OCI-LY3 (cell line): Measurements from ENCODE around the gene JOSD1.

Source experiments
- H2AFZ ChIP-seq: fragments of 200-600, 300-600 bp; shearing (Covaris generic); 2 replicates; pipeline ENCODE4 v1.6.0; 2014; ENCODE audit warnings: antibody characterized with exemption, low read depth, low read length
- H3K27ac ChIP-seq: fragments of 200-600, 300-600 bp; sonication (generic); 2 replicates; pipeline ENCODE4 v1.5.1; 2014; ENCODE audit warnings: mild to moderate bottlenecking, low read length, moderate library complexity, mixed read lengths
- H3K27me3 ChIP-seq: fragments of 200-600, 300-600 bp; sonication (generic); 2 replicates; pipeline ENCODE4 v1.6.1; 2014; ENCODE audit warnings: low read depth, low read length, mixed read lengths
- H3K36me3 ChIP-seq: fragments of 200-600, 300-600 bp; sonication (generic); replicated peaks from 2 replicates; pipeline ENCODE3; 2014; ENCODE audit warnings: low read depth, low read length, mixed read lengths
- H3K4me1 ChIP-seq: fragments of 300-600, 200-600 bp; sonication (generic); 2 replicates; pipeline ENCODE4 v1.6.1; 2014; ENCODE audit warnings: low read length, mixed read lengths
- H3K4me2 ChIP-seq: fragments of 200-600, 300-600 bp; sonication (generic); 2 replicates; pipeline ENCODE4 v1.6.1; 2014; ENCODE audit warnings: low read length, mixed read lengths
- H3K4me3 ChIP-seq: fragments of 300-600, 200-600 bp; sonication (generic); 2 replicates; pipeline ENCODE4 v1.5.1; 2014; ENCODE audit warnings: antibody characterized with exemption, mild to moderate bottlenecking, low read length, moderate library complexity
- H3K79me2 ChIP-seq: fragments of 300-600, 200-600 bp; shearing (Covaris generic); 2 replicates; pipeline ENCODE4 v1.6.1; 2014; ENCODE audit warnings: mild to moderate bottlenecking, low read length, mixed read lengths
- H3K9ac ChIP-seq: fragments of 300-600, 200-600 bp; shearing (Covaris generic); 2 replicates; pipeline ENCODE4 v1.6.0; 2014; ENCODE audit warnings: mild to moderate bottlenecking, low read length, moderate library complexity
- H3K9me3 ChIP-seq: fragments of 200-600, 300-600 bp; shearing (Covaris generic); 2 replicates; pipeline ENCODE4 v1.6.1; 2014; ENCODE audit warnings: low read length, mixed read lengths; ENCODE audit not compliant: insufficient read depth
- H4K20me1 ChIP-seq: fragments of 200-600, 300-600 bp; sonication (generic); 2 replicates; pipeline ENCODE4 v1.6.1; 2016; ENCODE audit warnings: low read length, mixed read lengths; ENCODE audit not compliant: insufficient read depth
- EZH2phosphoT487 ChIP-seq: fragments of 200-600 bp; shearing (Covaris generic); IDR thresholded peaks from 2 replicates; pipeline ENCODE4 v1.6.1; 2018; ENCODE audit warnings: antibody characterized with exemption, mixed run types, low read depth
- TF ChIP-seq, protein P1 (sequence below): fragments of 200-600, 300-600 bp; sonication (generic); IDR thresholded peaks from 2 replicates; pipeline ENCODE4 v1.5.1; 2014; ENCODE audit warnings: antibody characterized with exemption, low read length, low read depth

JOSD1 gene

DNA sequence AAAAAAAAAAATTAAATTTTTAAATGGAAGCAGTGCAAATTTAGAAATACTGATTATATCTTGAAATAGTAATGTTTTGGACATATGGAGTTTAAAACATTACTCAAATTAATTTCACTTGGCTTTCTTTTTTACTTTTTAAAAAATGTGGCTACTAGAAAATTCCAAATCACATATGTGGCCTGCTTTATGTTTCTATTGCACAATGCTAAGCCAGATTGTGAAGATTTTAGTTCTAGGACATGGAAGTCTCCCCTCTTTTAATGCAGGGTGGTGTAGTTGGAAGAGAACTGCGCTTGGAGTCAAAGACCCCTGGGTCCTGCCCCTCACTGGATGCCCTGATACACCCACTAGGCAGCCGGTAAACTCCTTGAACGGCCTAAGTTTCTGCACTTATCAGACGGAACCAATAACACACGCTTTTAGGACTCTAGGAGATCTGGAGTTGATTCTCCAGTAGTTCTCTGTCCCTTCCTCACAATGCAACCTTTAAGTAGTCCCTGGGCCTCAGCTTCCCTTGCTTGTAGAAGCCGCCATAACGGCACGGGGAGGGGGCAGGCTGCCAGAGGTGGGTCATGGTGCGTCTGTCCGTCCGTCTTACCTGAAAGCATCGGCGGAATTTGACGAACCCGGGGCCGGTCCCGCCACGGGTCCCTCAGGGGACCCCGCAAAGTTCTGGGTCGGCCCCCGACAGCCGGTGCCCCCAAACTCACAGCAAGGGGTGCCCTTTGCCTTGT is 45.1 kb downstream of the JOSD1 start:
- Histone ChIP-seq H3K79me2 (peaks cover 7% of the 10 kb centered on the region), H3K27ac (no peak overlapping the region)

DNA sequence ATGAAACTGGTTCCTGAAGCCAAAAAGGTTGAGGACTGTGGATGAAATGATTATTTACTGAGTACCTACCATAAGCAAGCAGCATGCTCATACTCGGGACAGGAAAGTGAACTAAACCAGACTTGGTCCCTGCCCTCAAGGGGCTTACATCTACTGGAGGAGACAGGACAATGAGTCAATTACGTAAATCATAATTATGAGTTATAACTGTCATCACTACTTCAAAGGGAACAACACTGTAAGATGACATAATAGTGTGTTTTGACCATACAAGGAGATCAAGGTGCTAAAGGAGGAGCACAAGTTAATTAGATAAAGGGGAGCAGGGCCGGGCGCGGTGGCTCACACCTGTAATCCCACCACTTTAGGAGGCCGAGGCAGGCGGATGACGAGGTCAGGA is 47.0 kb downstream of the JOSD1 start:
- Histone ChIP-seq H3K36me3 (no peaks in the 10 kb centered on the region), H4K20me1 (no peaks in the 10 kb centered on the region), H3K9me3 (no peaks in the 10 kb centered on the region), H2AFZ (no peak overlapping the region), H3K27ac (no peak overlapping the region), H3K4me3 (no peak overlapping the region), H3K79me2 (peaks cover 7% of the 10 kb centered on the region), H3K4me2 (no peak overlapping the region), H3K27me3 (no peaks in the 10 kb centered on the region), H3K4me1 (peaks cover 8% of the 10 kb centered on the region), H3K9ac (no peak overlapping the region)
- TF ChIP-seq EZH2phosphoT487: no peak
- TF ChIP-seq, protein P1, sequence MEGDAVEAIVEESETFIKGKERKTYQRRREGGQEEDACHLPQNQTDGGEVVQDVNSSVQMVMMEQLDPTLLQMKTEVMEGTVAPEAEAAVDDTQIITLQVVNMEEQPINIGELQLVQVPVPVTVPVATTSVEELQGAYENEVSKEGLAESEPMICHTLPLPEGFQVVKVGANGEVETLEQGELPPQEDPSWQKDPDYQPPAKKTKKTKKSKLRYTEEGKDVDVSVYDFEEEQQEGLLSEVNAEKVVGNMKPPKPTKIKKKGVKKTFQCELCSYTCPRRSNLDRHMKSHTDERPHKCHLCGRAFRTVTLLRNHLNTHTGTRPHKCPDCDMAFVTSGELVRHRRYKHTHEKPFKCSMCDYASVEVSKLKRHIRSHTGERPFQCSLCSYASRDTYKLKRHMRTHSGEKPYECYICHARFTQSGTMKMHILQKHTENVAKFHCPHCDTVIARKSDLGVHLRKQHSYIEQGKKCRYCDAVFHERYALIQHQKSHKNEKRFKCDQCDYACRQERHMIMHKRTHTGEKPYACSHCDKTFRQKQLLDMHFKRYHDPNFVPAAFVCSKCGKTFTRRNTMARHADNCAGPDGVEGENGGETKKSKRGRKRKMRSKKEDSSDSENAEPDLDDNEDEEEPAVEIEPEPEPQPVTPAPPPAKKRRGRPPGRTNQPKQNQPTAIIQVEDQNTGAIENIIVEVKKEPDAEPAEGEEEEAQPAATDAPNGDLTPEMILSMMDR: no peak

More for the DNA sequence above, 45.1 kb downstream of the JOSD1 start:
- Histone ChIP-seq H2AFZ (peak overlapping the region; percentile 93), H3K36me3 (no peaks in the 10 kb centered on the region), H4K20me1 (no peaks in the 10 kb centered on the region), H3K27me3 (no peaks in the 10 kb centered on the region), H3K4me1 (peaks cover 8% of the 10 kb centered on the region), H3K9me3 (no peaks in the 10 kb centered on the region), H3K9ac (peak overlapping the region; percentile 82), H3K4me3 (peak overlapping the region; percentile 80), H3K4me2 (peak overlapping the region; percentile 99)
- TF ChIP-seq, protein P1: no peak

DNA sequence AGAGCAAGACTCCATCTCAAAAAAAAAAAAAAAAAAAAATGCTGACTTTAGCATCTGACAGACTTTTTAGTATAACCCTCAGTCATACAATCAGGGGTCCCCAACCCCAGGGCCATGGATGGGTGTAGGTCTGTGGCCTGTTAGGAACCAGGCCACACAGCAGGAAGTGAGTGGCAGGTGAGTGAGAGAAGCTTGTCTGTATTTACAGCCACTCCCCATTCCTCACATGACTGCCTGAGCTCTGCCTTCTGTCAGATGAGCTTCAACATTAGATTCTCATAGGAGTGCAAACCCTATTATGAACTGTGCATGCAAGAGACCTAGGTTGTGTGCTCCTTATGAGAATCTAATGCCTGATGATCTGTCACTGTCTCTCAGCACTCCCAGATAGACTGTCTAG is 47.9 kb downstream of the JOSD1 start:
- Histone ChIP-seq H2AFZ (no peak overlapping the region), H4K20me1 (no peaks in the 10 kb centered on the region), H3K9me3 (no peaks in the 10 kb centered on the region), H3K27ac (no peak overlapping the region), H3K79me2 (peaks cover 7% of the 10 kb centered on the region), H3K36me3 (no peaks in the 10 kb centered on the region), H3K4me3 (no peak overlapping the region), H3K4me2 (no peak overlapping the region), H3K4me1 (peaks cover 8% of the 10 kb centered on the region), H3K9ac (no peak overlapping the region), H3K27me3 (no peaks in the 10 kb centered on the region)
- no peak for TF ChIP-seq EZH2phosphoT487
- TF ChIP-seq, protein P1: no peak

DNA sequence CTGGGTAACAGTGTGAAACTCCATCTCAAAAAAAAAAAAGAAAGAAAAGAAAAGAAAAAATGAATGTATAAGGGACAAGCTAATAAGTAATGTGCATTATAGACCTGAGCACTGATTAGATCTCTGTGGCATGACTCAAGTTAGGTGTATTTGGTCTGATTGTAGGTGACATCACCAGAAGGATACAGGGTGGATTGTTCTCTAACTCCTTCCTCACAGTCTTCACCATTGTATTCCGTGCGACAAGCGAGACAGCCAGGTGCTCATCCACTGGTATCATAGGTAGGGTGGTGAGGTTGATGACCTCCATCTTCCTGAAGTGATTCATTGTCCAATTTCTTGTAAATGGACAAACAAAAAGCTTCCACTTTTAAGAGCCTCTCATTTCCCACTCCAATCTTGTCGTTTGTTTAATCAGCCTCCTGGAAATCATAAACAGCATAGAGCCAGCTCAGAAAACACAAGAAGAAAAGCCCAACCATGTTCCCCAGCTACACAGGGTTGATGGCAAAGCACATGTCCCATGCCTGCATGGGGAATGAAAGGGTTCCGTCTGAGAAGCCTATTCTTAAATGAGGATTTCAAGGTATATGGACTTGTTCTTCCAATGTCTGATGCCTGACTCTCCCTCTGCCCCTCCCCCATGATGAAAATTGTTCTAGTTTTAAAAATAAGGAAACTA is 50.8 kb downstream of the JOSD1 start:
- no peaks in the 10 kb centered on the region for H4K20me1 ChIP-seq
- no peak overlapping the region for H3K27ac ChIP-seq
- no peak overlapping the region for H3K4me2 ChIP-seq
- TF ChIP-seq, protein P1: no peak
- TF ChIP-seq EZH2phosphoT487: no peak
- H3K4me3 ChIP-seq: no peak overlapping the region
- H3K9ac ChIP-seq: no peak overlapping the region
- H3K36me3 ChIP-seq: no peaks in the 10 kb centered on the region
- no peaks in the 10 kb centered on the region for H3K9me3 ChIP-seq
- no peaks in the 10 kb centered on the region for H3K4me1 ChIP-seq
- H3K79me2 ChIP-seq: no peaks in the 10 kb centered on the region
- no peak overlapping the region for H2AFZ ChIP-seq
- no peaks in the 10 kb centered on the region for H3K27me3 ChIP-seq
